ENCODE results near the gene KIAA1755. TPM values are rescaled to one million over a fixed set of nuclear protein-coding genes. Genes with fewer than 3 reads are reported as not detected.

The KIAA1755 gene
- total RNA-seq, 1 experiment from 2014 or later: 0.17 TPM

DNA sequence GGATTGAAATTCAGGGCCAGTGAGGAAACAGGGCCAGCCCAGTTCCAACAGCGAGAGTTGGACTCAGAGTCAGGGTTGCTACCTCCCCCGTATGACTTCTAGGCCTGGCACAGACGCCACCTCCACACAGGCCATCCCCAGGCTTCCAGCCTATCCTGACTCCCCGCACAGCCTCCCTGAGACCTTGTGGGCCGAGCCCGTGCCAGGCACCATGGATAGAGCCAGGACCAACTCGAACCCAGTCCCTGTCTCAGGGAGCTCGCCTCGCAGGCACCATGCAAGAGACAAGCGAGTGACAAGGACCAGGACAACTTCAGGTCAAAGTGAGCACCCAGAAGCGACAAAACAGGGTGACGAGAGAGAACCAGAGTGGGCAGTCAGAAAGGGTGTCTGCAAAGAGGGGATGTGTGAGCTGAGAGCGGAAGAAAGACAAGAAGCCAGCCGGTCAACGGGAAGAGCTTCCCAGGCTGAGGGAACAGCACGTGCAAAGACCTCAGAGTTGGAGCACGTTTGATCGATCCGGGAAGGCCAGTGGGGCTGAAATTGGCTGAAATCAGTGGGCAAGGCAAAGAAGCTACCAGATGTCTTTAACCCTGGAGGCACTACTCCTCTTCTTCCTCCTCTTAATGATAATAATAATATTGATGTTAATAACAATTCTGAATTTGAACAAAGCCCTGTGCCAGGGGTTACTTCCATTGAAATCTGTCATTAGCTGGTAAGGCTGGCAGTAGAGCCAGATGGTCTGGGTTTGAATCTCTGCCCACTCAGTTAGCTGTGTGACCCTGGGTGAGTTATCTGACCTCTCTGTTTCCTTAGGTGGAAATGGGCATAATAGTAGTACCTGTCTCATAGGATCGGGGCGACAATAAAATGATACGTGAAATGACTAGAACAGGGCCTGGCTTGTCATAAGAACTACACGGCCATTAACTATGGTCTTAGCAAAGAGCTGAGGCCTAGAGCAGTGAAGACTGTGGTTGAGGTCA is 45.0 kb downstream of the KIAA1755 start:
- TF ChIP-seq, protein P1, sequence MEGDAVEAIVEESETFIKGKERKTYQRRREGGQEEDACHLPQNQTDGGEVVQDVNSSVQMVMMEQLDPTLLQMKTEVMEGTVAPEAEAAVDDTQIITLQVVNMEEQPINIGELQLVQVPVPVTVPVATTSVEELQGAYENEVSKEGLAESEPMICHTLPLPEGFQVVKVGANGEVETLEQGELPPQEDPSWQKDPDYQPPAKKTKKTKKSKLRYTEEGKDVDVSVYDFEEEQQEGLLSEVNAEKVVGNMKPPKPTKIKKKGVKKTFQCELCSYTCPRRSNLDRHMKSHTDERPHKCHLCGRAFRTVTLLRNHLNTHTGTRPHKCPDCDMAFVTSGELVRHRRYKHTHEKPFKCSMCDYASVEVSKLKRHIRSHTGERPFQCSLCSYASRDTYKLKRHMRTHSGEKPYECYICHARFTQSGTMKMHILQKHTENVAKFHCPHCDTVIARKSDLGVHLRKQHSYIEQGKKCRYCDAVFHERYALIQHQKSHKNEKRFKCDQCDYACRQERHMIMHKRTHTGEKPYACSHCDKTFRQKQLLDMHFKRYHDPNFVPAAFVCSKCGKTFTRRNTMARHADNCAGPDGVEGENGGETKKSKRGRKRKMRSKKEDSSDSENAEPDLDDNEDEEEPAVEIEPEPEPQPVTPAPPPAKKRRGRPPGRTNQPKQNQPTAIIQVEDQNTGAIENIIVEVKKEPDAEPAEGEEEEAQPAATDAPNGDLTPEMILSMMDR (conservative IDR thresholded peaks at IDR 0.05): no peak; the same call in 2 of the 3 replicates
- Mint-ChIP-seq H3K9me3 (no peaks in the 10 kb centered on the region; a peak in 1 of 5 replicates), H3K4me3 (no peak overlapping the region), H3K27ac (peak overlapping the region in 1 of 3 experiments; percentile 14; a peak in 1 of 7 replicates), H3K27me3 (ENCODE audit: low read depth) (peaks cover 8% of the 10 kb centered on the region), H3K36me3 (ENCODE audit: insufficient read depth in 1 of 3, low read depth in 3 of 3) (no peaks in the 10 kb centered on the region), H3K4me1 (peaks cover 6 to 9% of the 10 kb centered on the region in 2 experiments; a peak in 3 of 4 replicates)
- Histone ChIP-seq H2BK5ac (ENCODE audit: insufficient read length, low read length) (no peak overlapping the region), H3K4me2 (ENCODE audit: insufficient read depth, insufficient read length, low read length) (no peak overlapping the region), H3K23ac (ENCODE audit: insufficient read length, low read depth, low read length) (no peak overlapping the region), H2AFZ (ENCODE audit: low read length) (no peak overlapping the region), H3T11ph (ENCODE audit: low read length) (no peak overlapping the region), H3K14ac (ENCODE audit: insufficient read depth, low read length) (no peak overlapping the region), H3K79me1 (ENCODE audit: insufficient read depth, low read depth, low read length, poor library complexity, severe bottlenecking) (no peaks in the 10 kb centered on the region), H4K20me1 (ENCODE audit: control insufficient read depth, insufficient read depth, insufficient read length) (no peaks in the 10 kb centered on the region), H2AK5ac (ENCODE audit: insufficient read length, low read length) (no peak overlapping the region), H3K9me3 (ENCODE audit: control insufficient read depth, low read depth, low read length) (no peaks in the 10 kb centered on the region), H2BK12ac (ENCODE audit: insufficient read length, low read depth, low read length) (no peak overlapping the region), H3K4me1 (ENCODE audit: insufficient read depth, low read length) (no peaks in the 10 kb centered on the region), H4K8ac (replicated peaks; ENCODE audit: insufficient read length, low read depth, low read length) (no peak overlapping the region), H2BK20ac (ENCODE audit: low read depth, low read length, poor library complexity, severe bottlenecking) (no peak overlapping the region), H3K18ac (ENCODE audit: insufficient read length, low read depth, low read length) (no peak overlapping the region), H3K27ac (ENCODE audit: insufficient read length, low read depth, low read length) (no peak overlapping the region), H3K56ac (ENCODE audit: insufficient read length, low read depth, low read length) (no peak overlapping the region), H3K79me2 (ENCODE audit: insufficient read depth, low read length) (no peaks in the 10 kb centered on the region), H3K23me2 (ENCODE audit: insufficient read length, low read depth, low read length, poor library complexity, severe bottlenecking) (no peaks in the 10 kb centered on the region), H4K5ac (ENCODE audit: insufficient read length, low read depth, low read length) (no peak overlapping the region), H2BK120ac (ENCODE audit: low read depth, low read length, poor library complexity, severe bottlenecking) (no peak overlapping the region), H3K9ac (ENCODE audit: extremely low read depth, insufficient read length, low read length) (no peak overlapping the region), H2BK15ac (ENCODE audit: low read depth, low read length) (no peak overlapping the region), H4K91ac (ENCODE audit: insufficient read length, low read depth, low read length) (no peak overlapping the region), H3K4ac (ENCODE audit: low read depth, low read length) (no peak overlapping the region), H3K27me3 (ENCODE audit: insufficient read depth, low read length) (no peaks in the 10 kb centered on the region)
- no CpG with 5 or more reads among the region's 23 CpGs for WGBS (ENCODE audit: extremely low coverage, insufficient read length, low lambda C conversion rate)
- no peak for DNase-seq

All from H9 (cell line).